Epithelial cell of prostate (primary cell): ENCODE measurements around the gene ACP7.
"Not testable (repeated sequence)": the region's sequence is repeated elsewhere in the genome, so short reads cannot be mapped to it uniquely, and the experiment has no call there.

ENCODE experiments used
- DNase-seq: peaks from one replicate; pipeline ENCODE4 v3.0.0-alpha.2; 2011; ENCODE audit warnings: low read depth, low spot score
- H3K27ac ChIP-seq: fragments of 450-650 bp; 2 replicates; pipeline ENCODE4 v1.5.1; 2017; ENCODE audit warnings: mild to moderate bottlenecking

The ACP7 gene

DNA sequence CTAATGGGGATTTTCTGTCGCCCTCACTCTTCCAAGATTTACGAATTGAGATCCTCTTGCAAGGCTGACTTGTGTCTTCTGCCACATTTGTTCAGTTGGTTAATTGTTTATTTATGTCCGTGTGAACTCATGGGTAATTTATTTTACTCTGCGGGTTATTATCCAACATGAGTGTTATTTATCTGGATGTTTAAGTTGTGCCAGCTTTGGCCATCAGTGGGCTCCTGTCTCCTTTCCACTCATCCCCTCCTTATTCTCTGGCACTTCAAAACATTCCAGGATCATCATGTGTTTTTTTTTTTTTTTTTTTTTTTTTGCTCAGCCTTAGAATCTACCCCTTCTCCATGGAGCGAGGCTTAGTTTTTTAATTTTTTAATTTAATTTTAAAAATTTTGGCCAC is 19.0 kb downstream of the ACP7 start:
- no peak for DNase-seq

DNA sequence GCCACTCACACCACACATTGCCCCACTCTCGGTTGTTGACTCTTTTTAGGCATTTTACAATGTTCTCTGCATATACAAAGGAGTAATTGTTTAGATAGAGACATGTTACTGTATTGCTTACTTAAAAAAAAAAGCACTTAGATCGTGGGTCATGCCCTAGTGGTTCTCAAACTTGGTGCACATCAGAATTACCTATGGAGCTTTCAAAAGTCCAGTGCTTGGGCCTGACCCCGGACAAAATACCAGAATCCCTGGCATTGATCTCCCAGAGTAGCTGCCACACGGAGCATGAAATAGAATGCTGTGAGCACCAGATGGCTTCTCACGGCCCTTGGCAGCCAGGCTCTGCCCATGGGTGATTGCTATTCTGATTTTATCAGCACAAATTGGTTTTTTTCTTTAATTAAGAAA is 20.0 kb downstream of the ACP7 start:
- H3K27ac ChIP-seq, result no peak overlapping the region

More for the DNA sequence above, 19.0 kb downstream of the ACP7 start:
- no peak overlapping the region for H3K27ac ChIP-seq

DNA sequence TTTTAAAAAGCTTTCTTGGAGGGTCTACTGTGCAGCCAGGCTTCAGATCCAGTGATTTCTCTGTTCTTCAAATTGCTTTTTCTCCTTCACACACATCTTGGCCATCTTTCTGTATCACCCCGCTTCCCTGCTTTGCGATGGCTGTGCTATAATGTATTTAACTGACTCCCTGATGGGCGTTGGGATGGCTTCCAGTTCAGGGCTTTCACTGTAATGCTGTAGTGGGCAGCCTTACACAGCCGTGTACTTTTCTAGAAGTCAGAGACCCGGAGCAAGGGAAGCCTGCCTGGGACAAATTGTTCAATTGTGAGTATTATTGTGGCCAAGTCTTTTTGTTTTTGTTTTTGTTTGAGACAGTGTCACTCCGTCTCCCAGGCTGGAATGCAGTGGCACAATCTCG is 22.0 kb downstream of the ACP7 start:
- DNase-seq, result no peak
- no peak overlapping the region for H3K27ac ChIP-seq

More for the DNA sequence above, 20.0 kb downstream of the ACP7 start:
- no peak for DNase-seq

DNA sequence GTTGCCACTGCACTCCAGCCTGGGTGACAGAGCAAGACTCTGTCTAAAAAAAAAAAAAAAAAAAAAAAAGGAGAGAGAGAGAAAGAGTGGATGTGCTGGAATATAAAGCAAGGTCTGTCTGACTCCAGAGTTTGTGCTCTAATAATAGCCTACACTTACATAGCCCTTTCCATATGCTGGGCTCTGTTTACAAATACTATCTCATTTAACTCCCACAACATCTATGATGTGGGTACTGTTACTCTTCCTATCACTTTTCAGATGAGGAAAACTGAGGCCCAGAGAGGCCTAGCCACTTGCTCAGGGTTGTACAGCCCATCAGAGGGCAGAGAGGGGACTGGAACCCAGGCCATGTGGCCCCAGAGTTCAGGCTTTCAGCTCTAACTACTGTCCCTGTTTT is 25.5 kb downstream of the ACP7 start:
- peak overlapping the region; percentile 90 for H3K27ac ChIP-seq
- no peak for DNase-seq

DNA sequence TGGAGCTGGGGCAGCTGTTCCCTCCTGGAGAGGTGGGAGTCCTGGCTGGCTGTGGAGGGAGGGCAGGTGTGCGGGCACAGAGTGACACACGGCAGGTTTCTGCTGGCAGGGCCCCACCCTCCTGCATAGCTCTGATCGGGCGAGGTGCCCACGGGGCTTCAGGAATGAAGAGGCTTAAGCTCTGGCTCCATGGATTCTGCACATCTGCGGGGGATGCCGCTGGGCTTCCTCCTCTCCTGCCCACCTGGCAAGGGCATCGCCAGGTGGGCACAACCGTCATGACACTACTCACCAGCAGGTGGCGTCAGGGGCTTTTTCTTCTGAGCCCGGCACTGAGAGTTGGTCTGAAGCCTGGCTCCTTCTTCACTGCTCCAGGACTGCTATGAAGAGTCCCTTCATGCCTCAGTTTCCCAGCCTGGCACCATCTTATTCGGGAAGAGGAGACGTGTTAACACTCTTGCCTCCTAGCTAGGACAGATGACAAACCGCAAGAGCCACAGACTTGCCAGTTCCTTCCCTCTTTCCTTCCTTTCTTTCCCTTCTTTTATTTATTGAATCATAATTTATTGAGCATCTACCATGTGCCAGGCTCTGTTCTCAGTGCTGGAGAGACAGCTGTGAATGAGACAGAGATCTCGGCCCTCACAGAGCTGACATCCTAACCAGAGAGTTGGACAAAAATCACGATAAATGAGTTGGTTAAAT is 26.2 kb downstream of the ACP7 start:
- peak overlapping the region; percentile 90 for H3K27ac ChIP-seq
- no peak for DNase-seq

DNA sequence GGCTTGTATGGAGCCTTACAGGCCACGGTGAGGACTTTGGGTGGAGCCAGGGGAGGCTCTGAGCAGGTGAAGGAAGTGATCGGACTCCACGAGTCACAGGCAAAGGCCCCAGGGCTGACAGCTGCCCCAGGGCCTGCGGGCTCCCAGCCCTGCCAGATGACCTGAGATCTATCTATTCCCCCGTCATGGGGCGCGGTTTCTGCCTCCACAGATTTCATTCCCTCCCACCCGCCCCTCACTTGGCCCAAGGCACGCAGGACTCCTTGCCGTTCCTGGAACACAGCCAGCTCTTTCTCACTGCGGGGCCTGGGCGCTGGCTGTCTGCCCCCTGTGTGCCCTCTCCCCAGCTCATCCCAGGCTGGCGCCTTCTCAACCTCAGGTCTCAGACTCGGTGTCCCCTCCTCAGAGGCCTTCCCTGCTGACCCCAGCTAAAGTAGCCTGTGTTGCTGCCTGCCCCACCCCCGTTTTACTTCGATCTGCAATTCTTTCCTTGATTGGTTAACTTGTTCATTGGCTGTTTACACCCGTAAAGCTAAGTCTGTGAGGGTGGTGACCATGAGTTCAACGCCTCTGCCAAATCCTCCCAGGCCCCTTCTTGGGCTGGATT is 27.5 kb downstream of the ACP7 start:
- peak overlapping the region; percentile 90 for H3K27ac ChIP-seq
- no peak for DNase-seq

DNA sequence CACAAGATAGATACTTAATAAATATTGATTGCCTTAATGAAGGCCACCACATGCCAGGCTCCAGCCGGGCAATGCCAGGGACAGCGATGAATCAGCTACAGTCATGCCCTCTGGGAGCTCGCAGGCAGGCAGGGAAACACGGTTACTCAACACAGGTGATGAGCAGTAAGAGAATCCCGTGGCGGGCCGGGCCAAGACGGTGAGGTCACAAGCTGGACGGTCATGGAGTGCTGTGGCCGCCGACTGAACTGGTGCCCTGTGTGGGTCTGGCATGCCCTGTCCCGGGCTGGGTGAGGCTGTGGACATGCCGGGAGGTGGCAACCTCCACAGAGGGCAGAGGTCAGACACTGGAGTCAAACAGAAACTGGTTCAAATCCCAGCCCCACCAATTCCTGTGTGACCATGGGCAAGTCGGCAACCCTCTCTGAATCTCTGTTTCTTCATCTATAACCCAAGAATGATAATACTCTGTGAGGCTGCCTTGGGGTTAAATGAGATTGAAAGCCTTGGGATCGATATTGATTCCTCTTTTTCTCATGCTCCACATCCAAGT is 28.2 kb downstream of the ACP7 start:
- H3K27ac ChIP-seq, result peak overlapping the region; percentile 90
- peak; percentile 81 for DNase-seq

DNA sequence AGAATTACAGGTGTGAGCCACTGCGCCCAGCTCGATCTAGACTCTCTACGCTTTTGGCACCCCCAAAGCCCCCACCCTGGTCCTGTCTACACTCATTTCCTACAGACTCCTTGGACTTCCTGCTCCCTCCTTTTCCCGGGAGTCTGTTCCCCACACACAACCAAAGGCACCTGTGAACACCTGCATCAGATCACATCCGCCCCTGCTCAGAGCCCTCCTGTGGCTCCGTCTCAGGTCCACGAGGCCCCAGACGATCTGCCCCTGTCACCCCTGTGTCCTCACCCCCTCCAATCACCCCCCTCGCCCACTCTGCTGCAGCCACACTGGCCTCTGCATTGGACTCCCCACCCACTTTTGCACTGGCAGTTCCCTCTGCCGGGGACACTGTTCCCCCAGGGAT is 29.0 kb downstream of the ACP7 start:
- peak overlapping the region; percentile 90 for H3K27ac ChIP-seq

DNA sequence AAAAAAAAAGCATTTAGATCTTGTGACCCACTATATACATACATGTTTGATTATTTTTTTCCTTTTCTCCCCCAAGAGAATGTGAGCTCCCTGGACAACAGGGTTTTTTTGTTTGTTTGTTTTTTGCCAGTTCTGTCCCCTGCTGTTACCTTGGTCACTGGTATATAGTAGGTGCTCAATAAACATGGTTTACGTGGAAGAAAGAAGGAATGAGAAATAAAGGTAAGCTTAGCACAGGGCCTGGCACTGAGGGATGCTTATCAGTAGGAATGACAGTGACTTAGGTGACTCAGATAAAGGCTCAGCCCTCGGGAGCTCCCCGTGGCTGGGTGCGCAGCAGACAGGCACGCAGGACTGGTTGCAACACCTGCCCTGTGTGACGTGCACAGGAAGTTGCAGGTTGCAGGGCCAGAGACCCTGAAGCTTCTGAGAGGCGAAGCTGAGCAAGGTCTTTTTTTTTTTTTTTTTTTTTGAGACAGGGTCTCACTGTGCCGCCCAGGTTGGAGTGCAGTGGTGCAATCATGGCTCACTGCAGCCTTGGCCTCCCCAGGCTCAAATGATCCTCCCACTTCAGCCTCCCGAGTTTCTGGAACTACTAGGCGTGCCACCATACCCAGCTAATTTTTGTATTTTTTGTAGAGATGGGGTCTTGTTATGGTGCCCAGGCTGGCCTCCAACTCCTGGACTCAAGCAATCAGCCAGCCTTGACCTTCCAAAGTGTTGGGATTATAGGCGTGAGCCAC is 31.1 kb downstream of the ACP7 start:
- DNase-seq, result no peak
- no peak overlapping the region for H3K27ac ChIP-seq

More for the DNA sequence above, 29.0 kb downstream of the ACP7 start:
- DNase-seq, result no peak

DNA sequence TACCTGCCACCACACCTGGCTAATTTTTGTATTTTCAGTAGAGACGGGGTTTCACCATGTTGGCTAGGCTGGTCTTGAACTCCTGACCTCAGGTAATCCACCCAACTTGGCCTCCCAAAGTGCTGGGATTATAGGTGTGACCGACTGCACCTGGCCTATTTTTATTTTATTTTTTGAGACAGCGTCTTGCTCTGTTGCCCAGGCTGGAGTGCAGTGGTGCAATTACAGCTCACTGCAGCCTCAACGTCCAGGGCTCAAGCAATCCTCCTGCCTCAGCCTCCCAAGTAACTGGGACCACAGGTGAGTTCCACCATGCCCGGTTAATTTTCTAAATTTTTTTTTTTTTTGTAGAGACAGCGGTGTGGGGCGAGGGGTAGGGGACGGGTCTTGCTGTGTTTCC is 32.9 kb downstream of the ACP7 start:
- DNase-seq, H3K27ac ChIP-seq: not testable (repeated sequence)

DNA sequence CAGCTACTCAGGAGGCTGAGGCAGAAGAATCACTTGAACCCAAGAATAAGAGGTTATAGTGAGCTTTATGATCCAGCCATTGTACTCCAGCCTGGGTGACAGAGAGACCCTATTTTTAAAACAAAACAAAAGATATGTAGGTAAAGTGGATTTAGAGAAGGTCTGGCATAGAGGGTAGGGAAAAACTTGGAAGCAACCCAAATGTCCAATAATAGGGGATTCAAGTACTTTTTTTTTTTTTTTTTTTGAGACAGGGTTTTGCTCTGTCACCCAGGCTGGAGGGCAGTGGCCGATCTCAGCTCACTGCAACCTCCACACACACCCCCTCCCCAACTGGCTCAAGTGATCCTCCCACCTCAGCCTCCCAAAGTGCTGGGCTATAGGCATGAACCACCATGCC is 35.7 kb downstream of the ACP7 start:
- no peak for DNase-seq
- H3K27ac ChIP-seq, result no peak overlapping the region

DNA sequence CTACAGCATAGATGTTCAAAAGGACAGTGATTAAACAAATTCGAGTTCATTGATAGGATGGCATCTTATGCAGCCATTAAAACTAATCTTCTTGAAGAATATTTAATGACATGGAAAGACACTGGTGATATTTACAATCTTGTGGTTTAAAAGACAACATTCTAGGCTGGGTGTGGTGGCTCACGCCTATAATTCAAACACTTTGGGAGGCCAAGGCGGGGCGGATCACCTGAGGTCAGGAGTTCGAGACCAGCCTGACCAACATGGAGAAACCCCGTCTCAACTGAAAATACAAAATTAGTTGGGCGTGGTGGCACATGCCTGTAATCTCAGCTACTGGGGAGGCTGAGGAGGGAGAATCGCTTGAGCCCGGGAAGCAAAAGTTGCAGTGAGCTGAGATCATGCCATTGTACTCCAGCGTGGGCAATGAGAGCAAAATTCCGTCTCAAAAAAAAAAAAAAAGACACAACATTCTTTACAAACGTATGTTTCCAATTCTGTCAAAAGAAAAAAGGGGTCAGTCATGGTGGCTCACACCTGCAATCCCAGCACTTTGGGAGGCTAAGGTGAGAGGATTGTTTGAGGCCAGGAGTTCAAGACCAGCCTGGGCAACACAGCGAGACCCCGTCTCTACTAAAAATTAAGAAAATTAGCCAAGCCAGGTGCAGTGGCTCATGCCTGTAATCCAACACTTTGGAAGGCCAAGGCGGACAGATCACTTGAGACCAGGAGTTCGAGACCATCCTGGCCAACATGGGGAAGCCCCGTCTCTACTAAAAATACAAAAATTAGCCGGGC is 39.0 kb downstream of the ACP7 start:
- DNase-seq, result no peak
- no peak overlapping the region for H3K27ac ChIP-seq

DNA sequence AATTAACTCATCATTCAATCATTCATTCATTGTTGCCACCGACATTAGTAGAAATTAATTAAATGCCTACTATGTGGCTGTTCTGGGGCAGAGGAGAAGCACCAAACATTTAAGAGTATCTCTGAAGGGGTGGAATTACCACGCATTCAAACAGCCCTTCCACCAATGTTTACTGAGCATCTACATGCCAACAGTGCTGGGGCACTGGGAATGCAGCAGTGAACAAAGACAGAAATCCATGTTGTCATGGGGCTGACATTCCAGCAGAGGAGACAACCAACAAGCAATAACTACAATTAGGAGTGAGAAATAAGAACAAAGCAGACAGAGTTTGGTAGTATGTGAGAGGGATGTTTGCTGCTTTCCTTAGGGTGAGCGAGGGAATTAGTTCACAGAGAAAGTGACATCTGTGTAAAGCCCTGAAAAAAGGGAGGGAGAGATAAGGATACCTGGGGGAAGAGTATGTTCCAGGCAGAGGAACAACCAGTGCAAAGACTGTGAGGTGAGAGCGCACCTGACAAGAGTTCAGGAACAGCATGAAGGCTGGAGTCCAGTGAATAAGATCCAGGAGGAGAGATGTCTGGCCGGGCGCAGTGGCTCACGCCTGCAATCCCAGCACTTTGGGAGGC is 40.1 kb downstream of the ACP7 start:
- no peak for DNase-seq
- H3K27ac ChIP-seq, result no peak overlapping the region

DNA sequence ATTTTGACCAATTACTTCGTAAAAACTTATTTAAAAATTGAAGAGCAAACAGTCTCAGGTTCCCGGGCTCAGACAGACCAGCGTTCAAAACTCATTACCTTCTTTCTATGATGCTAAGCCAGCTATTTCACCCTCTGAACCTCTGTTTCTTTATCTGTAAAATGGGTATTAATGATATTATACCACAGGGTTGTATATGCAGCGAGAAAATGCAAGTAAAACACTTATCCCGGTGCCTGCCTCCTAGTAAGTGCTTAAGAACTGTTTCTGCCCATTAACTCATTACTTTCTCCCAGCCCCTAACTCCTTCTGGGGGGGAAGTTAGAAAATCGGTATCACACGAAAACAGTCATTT is 41.0 kb downstream of the ACP7 start:
- DNase-seq, result no peak
- H3K27ac ChIP-seq, result peak overlapping the region; percentile 63

DNA sequence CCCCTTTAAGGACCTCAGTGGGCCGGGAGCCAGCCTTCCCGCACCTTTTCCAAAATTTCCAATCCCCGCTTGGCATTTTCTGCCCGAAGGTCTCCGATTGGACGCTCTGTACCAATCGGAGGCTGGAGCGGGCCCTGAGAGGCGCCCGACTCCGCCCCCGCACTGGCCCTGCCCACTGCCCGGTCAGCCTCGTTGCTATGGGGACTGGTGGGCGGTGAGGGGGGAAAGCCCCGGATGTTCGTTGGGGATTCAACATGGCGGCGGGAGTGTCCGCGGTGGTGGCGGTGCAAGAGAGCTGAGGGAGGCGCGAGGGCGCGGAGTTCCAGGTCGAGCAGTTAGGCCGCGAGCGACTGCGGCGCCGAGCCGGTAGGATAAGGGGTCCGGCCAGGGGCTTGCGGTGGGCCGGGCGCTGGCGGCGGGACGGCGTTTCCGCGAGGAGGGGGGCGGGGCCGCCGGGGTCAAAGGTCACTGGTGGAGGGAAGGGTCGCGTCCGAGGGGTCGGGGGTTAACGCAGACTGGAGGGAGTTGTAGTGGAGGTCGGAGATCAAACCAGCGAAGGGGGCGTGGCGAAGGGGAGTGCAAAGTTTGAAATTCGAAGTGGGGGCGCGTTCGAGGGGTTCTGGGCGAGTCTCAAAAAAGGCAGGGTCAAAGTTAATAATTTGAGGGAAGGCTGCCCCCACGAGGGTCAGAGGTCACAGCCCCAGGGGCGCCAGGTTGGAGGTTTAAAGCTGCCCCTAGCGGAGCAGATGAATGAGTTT is 41.6 kb downstream of the ACP7 start, which contains the start of gene PAK4:
TSS of gene PAK4 (plus strand) at position 233 of the 758 bp plus-strand sequence. CDS start 43,768 bp downstream, outside the sequence.
- H3K27ac ChIP-seq, result peak within 1 kb of the TSS; percentile 63
- DNase-seq, result peak; percentile 78

DNA sequence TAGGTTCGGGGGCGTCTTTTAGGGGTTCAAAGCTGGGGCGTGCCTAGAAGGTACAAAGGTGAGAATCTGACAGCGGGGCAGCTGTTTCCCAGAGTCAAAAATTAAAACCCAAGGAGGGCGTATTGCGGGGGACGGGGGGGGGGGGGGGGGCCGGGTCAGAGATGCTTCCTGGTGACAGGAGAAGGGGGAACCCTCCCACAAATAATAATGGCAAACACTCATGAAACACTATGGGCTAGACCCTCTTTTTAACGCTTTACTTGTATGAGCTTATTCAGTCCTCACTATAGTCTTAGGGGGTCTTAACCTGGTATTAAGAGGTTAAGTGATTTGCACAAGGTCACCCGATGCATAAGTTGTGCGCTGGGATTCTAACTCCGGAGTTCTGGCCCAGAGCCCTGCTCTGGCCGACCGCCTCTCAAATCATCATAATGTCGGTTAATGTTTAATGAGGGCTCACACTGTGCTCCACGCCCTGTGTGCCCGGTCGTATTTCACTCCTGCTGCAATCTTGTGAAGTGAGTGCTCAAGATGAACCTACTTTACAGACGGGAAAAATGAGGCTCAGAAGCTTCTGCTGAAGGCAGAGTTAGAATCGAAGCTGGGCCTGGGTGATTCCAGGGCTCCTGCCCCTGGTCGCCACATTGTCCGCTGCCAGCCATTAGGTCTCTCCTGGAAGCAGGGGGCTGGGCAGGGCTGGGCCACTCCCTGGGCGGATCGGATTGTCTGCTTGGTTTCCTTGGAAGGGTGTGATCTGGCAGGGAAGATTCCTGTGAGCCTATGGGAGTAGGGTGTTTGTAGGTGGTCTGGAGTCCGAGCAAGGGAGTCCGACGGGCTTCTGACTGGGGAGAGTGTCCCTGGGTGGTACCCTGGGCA is 42.4 kb downstream of the ACP7 start:
- H3K27ac ChIP-seq, result peak overlapping the region; percentile 63
- DNase-seq, result no peak

DNA sequence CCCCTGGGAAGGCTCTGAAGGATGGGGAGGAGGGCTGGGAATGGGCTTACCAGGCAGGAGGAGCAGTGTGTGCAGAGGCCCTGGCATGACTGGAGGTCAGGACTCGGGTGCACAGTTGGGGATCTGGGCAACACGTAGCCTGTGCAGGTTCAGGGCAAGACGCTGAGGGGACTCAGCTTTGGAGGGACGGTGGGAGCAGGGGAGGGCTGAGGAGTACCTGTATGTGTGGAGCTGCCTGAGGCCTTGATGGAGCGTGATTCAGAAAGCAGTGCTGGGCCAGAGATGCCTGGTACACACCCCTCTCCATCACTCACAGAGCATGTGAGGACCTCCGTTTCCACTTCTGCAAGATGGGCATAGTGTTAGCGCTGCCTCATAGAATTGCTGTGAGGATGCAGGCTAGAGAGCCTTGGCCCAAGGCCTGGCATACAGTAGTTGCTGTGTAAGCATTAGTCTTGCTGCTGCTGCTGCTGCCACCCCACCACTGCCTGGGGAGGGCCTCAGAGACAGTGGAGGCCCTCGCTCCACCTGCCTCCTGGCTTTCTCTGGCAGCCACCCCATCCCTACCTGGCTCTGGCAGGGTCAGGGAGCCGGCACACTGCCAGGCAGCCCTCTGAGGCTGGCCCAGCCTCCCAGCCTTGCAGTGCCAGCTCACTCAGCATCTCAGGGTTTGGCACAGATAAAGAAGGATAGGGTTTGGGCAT is 43.8 kb downstream of the ACP7 start:
- no peak overlapping the region for H3K27ac ChIP-seq
- DNase-seq, result no peak
